SK-N-SH treated with all-trans-retinoic acid at 6 μM for 48 hours (cell line): ENCODE results near the gene ZMIZ1.
A peak's percentile ranks its signal among the peaks of the same experiment; 100 is the strongest.

Experiments
- ATAC-seq: fragments of 200-7000 bp; cut with Tn5 transposase; 3 replicates; pipeline ENCODE4 v1.9.1; 2020; ENCODE audit warnings: mild to moderate bottlenecking, moderate library complexity
- ARNTL ChIP-seq: fragments of 450-650 bp; formaldehyde crosslinking; IDR thresholded peaks from 2 replicates; pipeline ENCODE4 v1.5.0; 2020; ENCODE audit warnings: low read depth, mild to moderate bottlenecking, moderate library complexity, borderline replicate concordance
- BACH2 ChIP-seq: fragments of 250-450 bp; sonication (Bioruptor Pico); IDR thresholded peaks from 2 replicates; pipeline ENCODE4 v1.9.0; 2021; ENCODE audit warnings: mild to moderate bottlenecking, borderline replicate concordance
- CREB5 ChIP-seq: fragments of 250-450 bp; sonication (Bioruptor Pico); IDR thresholded peaks from 2 replicates; pipeline ENCODE4 v1.5.1; 2020; ENCODE audit warnings: low read depth, mild to moderate bottlenecking, moderate library complexity
- CSDC2 ChIP-seq: fragments of 250-450 bp; sonication (Bioruptor Pico); IDR thresholded peaks from 2 replicates; pipeline ENCODE4 v1.5.0; 2020; ENCODE audit warnings: mild to moderate bottlenecking, moderate library complexity
- CSRNP3 ChIP-seq: fragments of 250-450 bp; sonication (Bioruptor Pico); IDR thresholded peaks from 2 replicates; pipeline ENCODE4 v1.5.1; 2021; ENCODE audit warnings: mild to moderate bottlenecking, moderate library complexity
- ESRRG ChIP-seq: fragments of 250-450 bp; sonication (Bioruptor Pico); IDR thresholded peaks from 2 replicates; pipeline ENCODE4 v1.6.1; 2021; ENCODE audit warnings: mild to moderate bottlenecking
- OSR1 ChIP-seq: fragments of 250-450 bp; sonication (Bioruptor Pico); IDR thresholded peaks from 2 replicates; pipeline ENCODE4 v1.8.0; 2022; ENCODE audit warnings: moderate library complexity, mild to moderate bottlenecking, inconsistent platforms
- PATZ1 ChIP-seq: fragments of 250-450 bp; sonication (Bioruptor Pico); IDR thresholded peaks from 2 replicates; pipeline ENCODE4 v1.8.0; 2020; ENCODE audit warnings: mild to moderate bottlenecking, moderate library complexity, borderline replicate concordance
- POU6F1 ChIP-seq: fragments of 250-450 bp; sonication (Bioruptor Pico); IDR thresholded peaks from 2 replicates; pipeline ENCODE4 v1.8.0; 2021; ENCODE audit warnings: low read depth, mild to moderate bottlenecking, moderate library complexity, borderline replicate concordance
- RARB ChIP-seq: fragments of 250-450 bp; sonication (Bioruptor Pico); IDR thresholded peaks from 2 replicates; pipeline ENCODE4 v1.8.0; 2021; ENCODE audit warnings: mild to moderate bottlenecking, moderate library complexity
- SNAI2 ChIP-seq: fragments of 250-450 bp; sonication (Bioruptor Pico); IDR thresholded peaks from 2 replicates; pipeline ENCODE4 v1.5.0; 2020; ENCODE audit warnings: mild to moderate bottlenecking, moderate library complexity
- TCF4 ChIP-seq: fragments of 250-450 bp; sonication (Bioruptor Pico); IDR thresholded peaks from 2 replicates; pipeline ENCODE4 v1.8.0; 2021; ENCODE audit warnings: mild to moderate bottlenecking, moderate library complexity, borderline replicate concordance
- TSHZ2 ChIP-seq: fragments of 250-450 bp; sonication (Bioruptor Pico); IDR thresholded peaks from 2 replicates; pipeline ENCODE4 v1.5.0; 2020; ENCODE audit warnings: mild to moderate bottlenecking, moderate library complexity
- ZFP3 ChIP-seq: fragments of 250-450 bp; sonication (Bioruptor Pico); IDR thresholded peaks from 2 replicates; pipeline ENCODE4 v1.5.0; 2020; ENCODE audit warnings: mild to moderate bottlenecking, moderate library complexity
- ZFP30 ChIP-seq: fragments of 450-650 bp; formaldehyde crosslinking; IDR thresholded peaks from 2 replicates; pipeline ENCODE4 v1.5.0; 2022; ENCODE audit warnings: mild to moderate bottlenecking, moderate library complexity
- ZNF565 ChIP-seq: fragments of 450-650 bp; formaldehyde crosslinking; conservative IDR thresholded peaks from 2 replicates; pipeline ENCODE4 v1.5.0; 2020; ENCODE audit warnings: low read depth, mild to moderate bottlenecking, moderate library complexity
- ZNF8 ChIP-seq: fragments of 450-650 bp; formaldehyde crosslinking; IDR thresholded peaks from 2 replicates; pipeline ENCODE4 v1.5.0; 2020; ENCODE audit warnings: mild to moderate bottlenecking, moderate library complexity

ZMIZ1 gene

GRCh38 chr10:79315602-79315920, 246.8 kb downstream of the ZMIZ1 start (continued):
- TF ChIP-seq POU6F1 (CRISPR knock-in tag) = no peak
- TF ChIP-seq ZNF8 (CRISPR knock-in tag) = no peak
- TF ChIP-seq SNAI2 (CRISPR knock-in tag) = no peak

GRCh38 chr10:79316671-79317431, 248.1 kb downstream of the ZMIZ1 start:
- TF ChIP-seq PATZ1 = 0 out of 2 replicates have a peak, but pooled peaks have one; percentile 4
- no peak for TF ChIP-seq ZFP3 (CRISPR knock-in tag)
- ATAC-seq = peak; percentile 35

- ATAC-seq = no peak
- TF ChIP-seq CSDC2 (CRISPR knock-in tag) (no peak), ZNF565 (CRISPR knock-in tag) (no peak), TCF4 (CRISPR knock-in tag) (no peak)
These were observed 249.6 kb downstream of the ZMIZ1 start for GRCh38 chr10:79318369-79318768.

- no peak for TF ChIP-seq BACH2
- no peak for TF ChIP-seq TSHZ2 (CRISPR knock-in tag)
- no peak for TF ChIP-seq ZFP30 (CRISPR knock-in tag)
- TF ChIP-seq PATZ1 = no peak
- TF ChIP-seq CSRNP3 (CRISPR knock-in tag) = no peak
- TF ChIP-seq ZNF565 (CRISPR knock-in tag) = no peak
- TF ChIP-seq OSR1 (CRISPR knock-in tag) = no peak
- TF ChIP-seq POU6F1 (CRISPR knock-in tag) = no peak
- no peak for TF ChIP-seq RARB (CRISPR knock-in tag)
- TF ChIP-seq ZFP3 (CRISPR knock-in tag) = no peak
- no peak for TF ChIP-seq ARNTL (CRISPR knock-in tag)
- no peak for TF ChIP-seq CSDC2 (CRISPR knock-in tag)
- no peak for TF ChIP-seq CREB5 (CRISPR knock-in tag)
- no peak for TF ChIP-seq ESRRG (CRISPR knock-in tag)
- ATAC-seq = no peak
These were observed 250.5 kb downstream of the ZMIZ1 start for GRCh38 chr10:79319115-79319771.
